Stimulated activated CD4-positive, alpha-beta T cell treated with anti-CD3 and anti-CD28 coated beads, Interleukin-1b, Interleukin-23, amount 100 ng/mL, for 48 hours (primary cell): ENCODE measurements around the gene NDUFC2.
"Not testable (repeated sequence)": the region's sequence is repeated elsewhere in the genome, so short reads cannot be mapped to it uniquely, and the experiment has no call there.

Experiments
- DNase-seq: peaks from one replicate; pipeline ENCODE4 v3.0.0-alpha.2; 2020

NDUFC2 gene

GRCh38 chr11:78049348-78049747 lies 30.3 kb downstream of the NDUFC2 start:
- no peak for DNase-seq

GRCh38 chr11:78048561-78048960 lies 31.1 kb downstream of the NDUFC2 start:
- DNase-seq = no peak

- DNase-seq = no peak
These were observed 33.2 kb downstream of the NDUFC2 start for GRCh38 chr11:78046486-78046854.

GRCh38 chr11:78045851-78046485 lies 33.7 kb downstream of the NDUFC2 start:
- DNase-seq = peak; percentile 70

GRCh38 chr11:78044706-78045105 lies 35.0 kb downstream of the NDUFC2 start:
- DNase-seq = no peak

- DNase-seq = no peak
These were observed 37.7 kb downstream of the NDUFC2 start for GRCh38 chr11:78041843-78042440.

- not testable (repeated sequence) for DNase-seq
These were observed 38.3 kb downstream of the NDUFC2 start for GRCh38 chr11:78041380-78041719.

- DNase-seq = no peak
These were observed 38.8 kb downstream of the NDUFC2 start for GRCh38 chr11:78040691-78041379.

- DNase-seq = no peak
These were observed 39.6 kb downstream of the NDUFC2 start for GRCh38 chr11:78039919-78040671.

- no peak for DNase-seq
These were observed 40.2 kb downstream of the NDUFC2 start for GRCh38 chr11:78039391-78039918.

- no peak for DNase-seq
These were observed 40.9 kb downstream of the NDUFC2 start for GRCh38 chr11:78038697-78039313.

GRCh38 chr11:78037825-78038620 lies 41.6 kb downstream of the NDUFC2 start:
- no peak for DNase-seq

- no peak for DNase-seq
These were observed 42.6 kb downstream of the NDUFC2 start for GRCh38 chr11:78037056-78037455.

GRCh38 chr11:78036313-78036712 lies 43.3 kb downstream of the NDUFC2 start:
- DNase-seq = no peak

- DNase-seq = no peak
These were observed 45.0 kb downstream of the NDUFC2 start for GRCh38 chr11:78034623-78035022.

- DNase-seq = no peak
These were observed 46.6 kb downstream of the NDUFC2 start for GRCh38 chr11:78033040-78033439.

- no peak for DNase-seq
These were observed 47.6 kb downstream of the NDUFC2 start for GRCh38 chr11:78032090-78032489.

- no peak for DNase-seq
These were observed 48.0 kb downstream of the NDUFC2 start for GRCh38 chr11:78031629-78032028.

GRCh38 chr11:78030429-78031325 lies 49.0 kb downstream of the NDUFC2 start:
- no peak for DNase-seq

GRCh38 chr11:78028423-78028822 lies 51.2 kb downstream of the NDUFC2 start:
- not testable (repeated sequence) for DNase-seq

- DNase-seq = no peak
These were observed 51.9 kb downstream of the NDUFC2 start for GRCh38 chr11:78027759-78028158.
